GM18907 (cell line): ENCODE results near the gene EFNA3.
"Not testable (repeated sequence)": the region's sequence is repeated elsewhere in the genome, so short reads cannot be mapped to it uniquely, and the experiment has no call there.

Experiments
- ATAC-seq: cut with Tn5 transposase; IDR thresholded peaks from one replicate; pipeline ENCODE4 v1.9.1; 2021; ENCODE audit warnings: mild to moderate bottlenecking, moderate library complexity; ENCODE audit not compliant: unreplicated experiment

The EFNA3 gene

DNA sequence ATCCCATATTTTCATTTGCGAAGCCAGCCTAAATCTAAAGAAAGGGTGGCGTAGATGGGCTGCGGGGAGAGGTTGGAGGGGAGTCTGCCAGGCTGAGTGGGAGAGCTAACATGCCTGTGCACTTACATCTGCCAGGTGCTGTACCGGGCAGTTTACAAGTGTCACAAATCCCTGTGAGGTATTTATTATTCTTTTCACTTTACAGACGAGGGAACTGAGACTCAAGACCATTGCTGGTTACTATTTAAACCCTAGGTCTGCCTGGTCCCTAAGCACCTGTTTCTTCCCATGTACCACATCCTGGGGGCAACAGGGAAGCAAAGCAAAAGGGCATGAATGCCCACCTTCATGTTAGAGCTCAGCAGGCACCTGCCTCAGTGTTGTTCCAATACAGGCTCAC is 29.7 kb downstream of the EFNA3 start:
- ATAC-seq, result no peak

DNA sequence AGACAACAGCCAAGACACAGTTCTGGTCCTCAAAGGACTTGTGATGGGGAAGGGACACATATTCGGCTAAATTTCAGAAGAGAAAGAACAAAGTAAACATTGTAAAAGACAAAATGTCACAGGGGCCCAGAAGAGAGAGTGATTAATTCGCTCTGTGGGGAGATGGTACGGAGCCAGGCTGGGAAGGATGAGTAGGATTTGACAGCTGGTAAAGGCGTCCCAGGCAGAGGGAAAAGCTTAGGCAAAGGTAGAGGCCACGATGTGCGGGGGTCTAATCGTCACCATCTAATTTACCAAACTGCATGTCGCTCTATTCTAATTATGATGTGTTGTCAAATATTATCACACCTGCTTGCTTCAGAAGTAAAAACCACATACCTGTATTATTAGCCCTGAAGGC is 31.7 kb downstream of the EFNA3 start:
- no peak for ATAC-seq

DNA sequence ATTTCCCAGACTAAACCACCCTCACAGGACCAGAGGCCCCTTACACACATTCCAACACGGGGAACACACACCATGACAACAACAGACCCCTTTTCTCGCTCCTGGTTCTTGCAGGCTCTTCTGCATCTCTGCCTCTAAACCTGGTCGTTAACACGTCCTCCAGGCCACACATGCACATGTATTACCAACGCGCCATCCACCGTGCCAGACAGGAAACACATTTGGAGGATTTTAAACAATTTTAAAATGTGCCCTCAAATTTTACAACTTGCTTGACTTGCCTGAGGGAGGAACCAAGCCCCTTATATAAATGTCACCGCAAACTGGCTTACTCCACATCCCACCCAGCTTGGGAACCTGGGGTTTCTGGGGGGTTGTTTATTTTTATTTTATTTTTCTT is 32.2 kb downstream of the EFNA3 start:
- ATAC-seq, result no peak

DNA sequence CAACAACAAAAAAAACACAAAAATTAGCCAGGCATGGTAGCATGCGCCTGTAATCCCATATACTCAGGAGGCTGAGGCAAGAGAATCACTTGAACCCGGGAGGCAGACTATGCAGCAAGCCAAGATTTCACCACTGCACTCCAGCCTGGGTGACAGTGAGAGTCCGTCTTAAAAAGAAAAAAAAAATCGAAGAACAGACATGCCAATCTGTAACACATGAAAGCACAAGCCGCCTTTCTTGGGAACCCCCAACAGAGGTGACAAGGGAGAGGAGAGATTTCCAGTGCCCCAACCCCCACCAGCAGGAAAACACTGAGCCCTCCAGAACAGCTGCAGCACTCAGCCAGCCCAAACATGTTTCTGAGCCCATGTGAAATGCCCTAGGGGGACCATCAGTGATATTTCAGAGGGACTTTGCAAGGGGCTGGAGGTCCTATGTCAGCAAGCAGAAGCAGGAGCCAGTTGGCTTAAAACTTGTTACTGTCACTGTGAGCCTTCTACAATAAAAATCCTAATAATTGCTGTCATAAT is 34.9 kb downstream of the EFNA3 start:
- ATAC-seq, result no peak

DNA sequence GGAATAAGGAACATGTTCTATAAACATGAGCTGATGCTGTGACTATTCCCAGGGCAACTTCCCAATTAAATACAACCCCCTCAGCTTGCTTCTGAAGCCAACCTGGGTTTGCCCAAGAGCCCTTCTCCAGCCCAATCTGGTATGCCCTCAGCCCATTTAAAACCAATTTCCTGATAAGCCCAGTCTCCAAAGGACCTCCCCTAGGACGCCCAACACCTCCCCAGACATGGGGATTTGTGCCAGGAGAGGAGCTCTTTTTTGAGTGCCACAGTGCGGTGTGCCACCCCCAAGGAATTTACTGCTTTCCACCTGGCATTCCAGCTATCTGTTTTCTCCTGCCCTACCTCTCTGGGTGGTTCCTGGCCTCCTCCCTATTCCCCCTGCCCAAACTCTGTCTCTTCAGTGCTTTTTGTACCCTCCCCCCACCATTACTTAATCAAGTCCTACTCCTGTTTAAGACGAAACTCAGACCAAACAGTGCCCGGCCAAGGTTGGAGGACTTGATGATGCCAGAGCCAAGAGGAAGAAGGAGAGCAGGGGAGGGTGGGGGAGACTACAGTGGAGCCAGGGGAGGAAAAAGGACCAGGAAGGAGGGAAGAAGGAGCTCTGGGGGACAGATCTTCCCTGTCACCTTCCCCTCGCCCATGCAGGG is 37.6 kb downstream of the EFNA3 start:
- ATAC-seq, result no peak

DNA sequence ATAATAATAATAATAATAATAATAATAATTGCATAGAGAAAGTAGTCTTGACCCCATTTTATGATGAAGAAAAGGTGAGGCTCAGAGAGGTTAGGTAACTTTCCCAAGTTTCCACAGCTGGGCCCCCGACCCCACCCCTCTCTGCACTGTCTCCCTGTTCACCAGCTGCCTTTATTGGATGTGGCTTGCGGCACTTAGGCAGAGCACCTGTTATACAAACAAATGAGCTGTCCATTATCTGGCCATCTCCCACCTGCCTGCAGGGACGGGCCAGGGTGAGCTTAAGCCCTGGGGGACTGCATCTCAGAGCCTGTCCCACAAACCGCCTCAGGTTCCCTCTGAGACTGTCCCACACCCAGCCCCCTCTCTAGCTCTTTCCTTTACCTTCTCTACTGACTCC is 39.0 kb downstream of the EFNA3 start:
- no peak for ATAC-seq

DNA sequence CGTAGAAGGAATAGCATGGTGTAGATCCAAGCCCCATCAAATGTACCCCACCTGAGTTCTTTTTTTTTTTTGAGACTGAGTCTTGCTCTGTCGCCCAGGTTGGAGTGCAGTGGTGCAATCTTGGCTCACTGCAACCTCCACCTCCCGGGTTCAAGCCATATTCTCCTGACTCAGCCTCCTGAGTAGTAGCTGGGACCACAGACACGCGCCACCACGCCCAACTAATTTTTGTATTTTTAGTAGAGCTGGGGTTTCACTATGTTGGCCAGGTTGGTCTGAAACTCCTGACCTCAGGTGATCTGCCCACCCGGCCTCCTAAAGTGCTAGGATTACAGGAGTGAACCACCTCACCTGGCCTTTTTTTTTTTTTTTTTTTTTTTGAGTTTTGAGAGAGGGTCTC is 39.5 kb downstream of the EFNA3 start:
- ATAC-seq, result not testable (repeated sequence)

DNA sequence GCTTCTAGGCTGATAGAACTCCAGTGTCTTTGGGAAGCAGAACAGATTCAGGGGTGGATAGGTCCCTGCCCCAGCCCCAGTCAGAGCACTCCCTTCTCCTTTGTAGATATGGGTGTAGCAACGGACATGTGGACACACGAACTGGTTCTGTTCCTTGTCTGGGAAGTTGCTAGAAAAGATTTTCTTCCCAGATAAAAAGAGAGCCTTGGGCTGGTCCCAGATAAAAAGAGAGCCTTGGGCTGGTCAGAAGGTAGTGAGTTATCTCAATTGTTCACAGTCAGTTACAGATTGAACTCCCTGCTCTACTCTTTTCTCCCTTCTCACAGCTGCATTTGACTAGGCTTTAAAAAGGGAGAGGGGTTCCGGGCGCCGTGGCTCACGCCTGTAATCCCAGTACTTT is 41.6 kb downstream of the EFNA3 start:
- ATAC-seq, result no peak

DNA sequence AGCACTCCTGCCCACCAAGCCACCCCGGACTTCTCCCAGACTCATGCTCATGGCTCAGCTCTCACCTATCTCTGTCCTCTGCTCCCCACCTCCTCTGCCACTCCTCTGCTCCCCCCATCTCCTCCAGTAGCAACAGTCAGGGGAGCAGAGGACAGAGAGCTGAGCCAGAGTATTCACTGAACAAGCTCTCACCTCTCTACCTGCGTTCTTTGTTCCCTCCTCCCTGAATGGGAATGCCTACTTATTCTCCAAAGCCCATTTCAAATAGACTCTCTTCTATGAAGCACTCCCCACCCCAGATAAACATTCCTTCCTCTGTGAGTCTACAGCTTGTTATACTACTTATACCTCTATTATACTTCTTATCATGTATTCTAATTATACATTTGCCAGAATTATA is 42.6 kb downstream of the EFNA3 start:
- no peak for ATAC-seq

DNA sequence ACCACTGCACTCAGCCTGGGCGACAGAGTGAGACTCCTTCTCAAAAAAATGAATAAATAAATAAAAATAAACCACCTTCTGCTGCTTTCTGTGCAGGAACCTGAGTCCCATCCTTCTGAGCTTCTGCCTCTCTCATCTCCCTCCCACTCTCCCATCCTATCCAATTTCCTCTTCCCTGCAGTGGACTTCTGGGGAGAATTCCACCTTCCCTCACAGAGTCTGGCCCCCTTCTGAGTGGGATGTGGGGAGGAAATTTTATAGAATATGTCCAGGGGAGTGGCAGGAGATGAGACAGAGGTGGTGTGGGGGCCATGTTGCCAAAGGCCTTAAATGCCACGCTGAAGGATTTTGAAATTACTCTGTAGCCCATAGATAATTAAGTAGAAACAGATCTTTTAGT is 43.7 kb downstream of the EFNA3 start:
- no peak for ATAC-seq

DNA sequence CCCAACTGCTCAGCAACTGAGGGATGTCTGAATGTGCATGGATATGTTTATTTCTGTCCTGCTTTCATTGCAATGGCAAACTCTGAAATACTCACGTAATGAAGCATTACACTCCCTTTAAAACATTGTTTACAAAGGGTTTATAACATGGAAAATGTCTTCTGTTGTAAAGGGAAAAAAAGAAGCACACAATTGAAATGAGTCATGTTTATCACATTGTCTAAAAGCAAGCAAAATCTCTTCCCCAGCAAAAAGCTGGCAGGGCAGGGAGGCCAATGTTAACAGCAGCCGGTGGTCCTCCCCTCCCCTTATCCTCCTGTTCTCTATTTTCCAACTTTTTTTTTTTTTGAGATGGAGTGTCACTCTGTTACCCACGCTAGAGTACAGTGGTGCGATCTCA is 45.2 kb downstream of the EFNA3 start:
- ATAC-seq, result no peak

DNA sequence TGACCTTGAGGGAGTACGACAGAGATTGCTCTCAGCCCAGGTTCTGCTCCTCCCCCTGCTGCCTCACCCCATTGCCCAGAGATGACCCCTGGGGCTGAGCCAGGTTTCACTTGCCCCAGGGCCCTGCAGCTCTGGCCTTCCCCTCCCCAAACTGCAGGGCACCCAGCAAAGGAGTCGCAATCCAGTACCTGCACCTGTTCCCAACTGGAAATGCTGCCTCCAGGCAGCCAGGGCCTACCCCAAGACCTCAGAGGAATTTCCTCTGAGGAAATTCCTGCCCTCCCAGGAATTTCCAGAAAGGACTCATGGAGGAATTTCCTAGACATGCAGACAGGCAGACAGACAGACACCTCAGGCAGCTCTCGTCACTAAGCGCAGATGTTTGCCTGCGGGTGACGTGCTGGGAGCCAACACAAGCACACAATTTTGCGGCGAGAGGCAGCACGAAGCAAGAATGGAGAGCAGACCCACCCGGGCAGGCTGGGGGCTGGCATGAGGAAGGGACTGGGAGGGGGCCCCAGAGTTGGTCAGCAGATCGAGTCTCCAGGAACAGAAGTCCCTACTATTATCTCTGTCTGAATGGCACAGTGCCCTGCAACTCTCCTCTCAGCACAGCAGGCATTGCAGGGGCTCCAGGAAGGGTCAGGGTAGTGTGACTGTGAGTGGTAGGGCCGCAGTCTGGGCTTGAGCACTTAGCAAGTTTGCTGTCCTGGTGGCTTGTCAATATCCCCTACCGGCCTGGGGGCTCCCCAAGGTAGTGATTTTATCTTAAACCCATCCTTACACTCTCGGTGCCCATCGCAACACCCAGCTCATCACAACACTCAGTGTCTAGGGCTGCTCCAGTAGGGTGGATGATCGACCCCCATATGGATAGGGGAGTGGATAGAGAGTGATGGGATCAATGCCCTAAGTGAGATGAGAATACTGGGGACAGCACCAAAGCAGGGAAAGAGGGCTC is 46.1 kb downstream of the EFNA3 start:
- no peak for ATAC-seq

DNA sequence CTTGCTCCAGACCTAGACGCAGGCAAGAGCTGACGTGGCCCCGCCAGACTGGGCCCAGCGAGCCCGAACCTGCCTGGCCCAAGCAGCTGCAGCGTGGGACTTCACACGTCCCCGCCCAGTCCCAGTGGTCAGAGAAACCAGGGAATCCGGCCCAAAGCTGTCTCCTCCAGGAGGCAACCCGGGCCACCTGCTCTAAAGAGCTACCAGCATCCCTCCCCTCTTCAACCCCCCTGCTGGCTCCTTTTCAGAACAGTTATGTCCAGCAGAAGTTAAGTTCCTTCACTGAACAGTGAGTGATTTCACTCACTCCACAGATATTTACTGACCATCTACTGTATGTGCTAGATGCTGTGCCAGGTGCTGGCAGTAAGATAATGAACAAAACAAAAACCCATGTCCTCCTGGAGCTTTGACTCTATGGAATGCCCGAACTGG is 46.9 kb downstream of the EFNA3 start:
- ATAC-seq, result no peak

DNA sequence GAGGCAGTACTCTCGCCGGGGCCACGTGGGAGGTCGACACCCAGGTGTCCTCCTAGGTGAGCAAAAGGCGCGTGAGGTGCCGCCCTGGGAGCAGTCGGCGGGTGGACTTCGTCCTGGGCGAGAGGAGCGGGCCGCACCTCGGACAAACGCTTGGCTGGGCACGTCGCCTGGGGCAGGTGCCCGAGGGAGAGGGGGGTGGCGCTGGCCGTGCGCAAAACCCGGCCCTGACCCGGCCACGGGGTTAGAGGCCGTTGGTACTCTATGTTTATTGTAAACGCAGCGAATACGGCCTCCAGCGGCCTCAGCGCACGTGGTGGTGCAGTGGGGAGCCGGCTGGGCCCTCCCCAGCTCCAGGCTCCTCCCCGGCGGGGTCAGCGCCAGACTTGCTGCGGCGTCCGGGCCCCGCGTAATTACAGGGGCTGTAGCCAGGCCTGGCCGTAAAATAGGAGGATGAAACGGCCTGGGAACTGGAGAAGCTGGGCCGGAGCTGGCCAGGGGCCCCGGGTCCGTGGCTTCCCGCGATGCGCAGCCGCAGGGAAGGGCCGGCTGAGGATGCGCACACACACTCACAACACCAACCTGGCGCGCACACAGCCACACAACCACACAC is 47.4 kb downstream of the EFNA3 start:
- ATAC-seq, result no peak

DNA sequence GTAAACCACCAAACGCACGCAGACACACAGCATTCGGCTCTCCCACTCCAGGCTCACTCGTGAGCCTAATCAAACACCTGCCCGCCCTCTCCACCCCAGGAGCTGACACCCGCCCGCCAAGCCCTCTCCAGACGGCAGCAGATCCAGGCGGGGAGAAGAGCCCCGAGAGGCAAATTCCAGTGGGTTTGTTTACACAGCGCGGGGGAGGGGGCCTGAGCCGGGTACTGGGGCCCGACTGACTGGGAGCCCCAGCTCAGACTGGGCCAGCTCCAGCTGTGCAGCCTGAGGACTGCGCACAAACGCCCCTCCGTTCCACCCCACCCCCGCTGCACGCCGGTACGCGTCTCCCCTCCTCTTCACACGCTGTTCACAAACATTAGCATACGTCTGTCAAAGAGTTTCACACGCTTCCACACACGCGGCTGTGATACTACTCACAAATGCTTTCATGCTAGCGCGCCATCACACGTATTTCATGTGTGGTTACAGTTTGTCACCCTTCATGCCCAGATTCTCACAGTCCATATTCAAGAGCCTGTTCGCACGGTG is 48.0 kb downstream of the EFNA3 start:
- no peak for ATAC-seq

DNA sequence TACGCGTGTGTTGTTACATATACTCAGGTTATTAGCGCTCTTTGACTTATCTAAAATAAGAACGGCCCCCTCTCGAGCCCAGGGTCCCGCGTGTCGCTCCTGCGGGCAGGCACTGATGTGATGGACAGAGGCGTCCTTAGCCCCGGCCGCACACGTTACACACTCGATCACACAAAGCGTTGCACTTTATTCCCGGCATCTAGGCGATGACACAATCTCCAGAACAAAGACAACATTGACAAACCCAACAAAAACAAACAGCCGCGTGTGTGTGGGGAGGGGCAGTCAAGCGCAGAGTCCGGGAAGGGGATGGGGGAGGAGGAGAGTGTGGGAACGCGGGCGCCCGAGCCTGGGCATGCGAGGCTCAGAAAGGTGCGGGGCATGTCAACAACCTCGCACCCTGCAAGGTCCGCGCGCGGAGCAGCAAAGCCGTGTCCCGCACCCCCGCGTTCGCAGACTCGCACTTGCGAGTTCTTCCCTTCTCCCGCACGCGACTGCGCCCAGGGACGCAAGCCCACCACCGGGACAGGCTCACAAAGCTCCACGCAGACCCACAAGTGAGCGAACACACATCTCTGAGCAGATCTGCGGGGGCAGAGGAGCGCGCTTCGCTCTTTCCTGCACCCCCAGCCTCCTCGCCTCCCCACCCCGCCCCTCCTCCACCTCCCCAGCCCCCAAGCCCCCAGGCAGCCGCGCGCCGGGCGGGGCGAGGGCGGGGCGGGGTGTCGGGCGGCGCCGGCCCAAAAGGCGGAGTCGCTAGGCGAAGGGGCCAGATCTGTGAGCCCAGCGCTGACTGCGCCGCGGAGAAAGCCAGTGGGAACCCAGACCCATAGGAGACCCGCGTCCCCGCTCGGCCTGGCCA is 48.7 kb downstream of the EFNA3 start, which contains the start of gene EFNA1:
TSS of gene EFNA1 (plus strand) at position 772 of the 862 bp plus-strand sequence. CDS start 102 bp downstream, outside the sequence.
- peak; percentile 42 for ATAC-seq

DNA sequence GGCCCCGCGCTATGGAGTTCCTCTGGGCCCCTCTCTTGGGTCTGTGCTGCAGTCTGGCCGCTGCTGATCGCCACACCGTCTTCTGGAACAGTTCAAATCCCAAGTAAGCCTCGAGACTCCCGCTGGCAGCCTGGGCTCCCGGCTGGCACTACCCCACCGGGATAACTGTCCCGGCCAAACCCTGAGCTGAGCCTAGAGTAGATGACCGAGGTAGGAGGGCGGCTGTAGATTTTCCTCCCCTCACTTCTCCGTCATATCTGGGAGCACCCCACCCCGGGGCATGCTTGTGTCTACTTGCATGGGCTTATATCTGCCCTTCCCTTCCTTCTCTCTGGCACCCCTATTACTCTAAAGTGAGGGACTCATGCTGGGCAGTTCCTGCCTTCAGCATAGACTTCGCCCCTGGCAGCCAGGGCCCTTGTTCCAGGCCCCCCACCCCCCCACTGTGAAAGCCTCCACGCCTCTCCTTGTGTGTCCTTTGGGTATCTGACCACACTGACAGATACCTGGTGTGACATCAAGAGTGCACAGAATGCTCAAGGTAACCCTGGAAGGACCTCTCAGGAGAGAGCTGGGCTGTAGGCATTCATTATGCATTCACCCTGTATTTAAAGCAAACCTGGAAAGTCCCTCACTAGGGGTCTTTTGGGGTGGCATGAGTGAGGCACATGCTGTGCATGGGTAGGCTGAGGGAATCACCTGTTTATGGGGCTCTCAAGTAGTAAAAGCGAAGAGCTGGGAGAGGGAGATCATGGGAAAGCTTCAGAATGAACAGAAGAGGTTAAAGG is 49.5 kb downstream of the EFNA3 start:
- ATAC-seq, result no peak

DNA sequence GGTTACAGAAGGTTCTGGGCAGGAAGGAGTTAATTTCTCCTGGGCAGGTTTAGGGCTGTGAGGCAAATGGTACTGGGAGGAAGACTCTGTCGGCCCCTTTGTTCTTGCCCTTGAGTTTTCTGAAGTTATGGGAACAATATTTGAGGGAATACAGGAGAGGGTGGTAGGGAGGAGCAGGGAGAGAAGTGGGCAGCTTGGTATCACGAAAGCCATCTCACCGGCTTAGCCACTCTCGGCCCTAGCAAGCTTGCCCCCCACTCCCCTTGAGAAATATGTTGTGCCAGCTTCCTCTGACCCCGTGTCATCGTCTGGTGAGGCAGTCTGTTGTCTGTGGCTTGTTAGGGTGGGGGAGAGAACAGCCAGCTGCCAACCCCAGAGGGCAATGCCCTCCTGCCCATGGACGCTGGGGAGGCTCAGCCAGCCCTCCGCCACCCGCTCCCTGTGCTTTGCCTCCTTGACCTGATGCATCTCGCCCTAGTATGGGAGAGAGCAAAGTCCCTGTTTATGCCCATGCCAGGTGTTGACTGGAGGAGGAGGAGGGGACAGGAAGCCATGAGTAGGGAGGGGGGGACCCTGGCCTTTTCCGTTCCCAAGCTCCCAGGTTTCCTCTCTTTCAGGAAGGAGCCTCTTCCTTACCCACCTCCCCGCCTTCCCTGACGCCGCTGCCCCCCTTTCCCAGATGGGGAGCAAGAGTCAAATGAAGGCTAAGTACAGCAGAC is 50.3 kb downstream of the EFNA3 start:
- ATAC-seq, result no peak
